ENCODE data around the gene COL5A1.

Gene COL5A1

GRCh38 chr9:134607971-134608370 is 33.6 kb upstream of the COL5A1 start:
- no peak for DNase-seq (ENCODE audit: low read depth)

- DNase-seq (ENCODE audit: low read depth), result no peak
Measured at GRCh38 chr9:134611046-134611445, 30.6 kb upstream of the COL5A1 start.

- DNase-seq (ENCODE audit: low read depth), result no peak
Measured at GRCh38 chr9:134612309-134612708, 29.3 kb upstream of the COL5A1 start.

GRCh38 chr9:134612715-134613114 is 28.9 kb upstream of the COL5A1 start:
- no peak for DNase-seq (ENCODE audit: low read depth)

GRCh38 chr9:134614256-134614655 is 27.3 kb upstream of the COL5A1 start:
- DNase-seq (ENCODE audit: low read depth), result no peak

- no peak for DNase-seq (ENCODE audit: low read depth)
Measured at GRCh38 chr9:134616341-134616740, 25.3 kb upstream of the COL5A1 start.

- DNase-seq (ENCODE audit: low read depth), result no peak
Measured at GRCh38 chr9:134617246-134617645, 24.4 kb upstream of the COL5A1 start.

- DNase-seq (ENCODE audit: low read depth), result no peak
Measured at GRCh38 chr9:134617836-134618162, 23.8 kb upstream of the COL5A1 start.

- DNase-seq (ENCODE audit: low read depth), result no peak
Measured at GRCh38 chr9:134618163-134618832, 23.3 kb upstream of the COL5A1 start.

- no peak for DNase-seq (ENCODE audit: low read depth)
Measured at GRCh38 chr9:134618833-134619447, 22.7 kb upstream of the COL5A1 start.

- no peak for DNase-seq (ENCODE audit: low read depth)
Measured at GRCh38 chr9:134619448-134619982, 22.1 kb upstream of the COL5A1 start.

- DNase-seq (ENCODE audit: low read depth), result no peak
Measured at GRCh38 chr9:134619983-134620661, 21.5 kb upstream of the COL5A1 start.

GRCh38 chr9:134620751-134621557 is 20.6 kb upstream of the COL5A1 start:
- no peak for DNase-seq (ENCODE audit: low read depth)

- no peak for DNase-seq (ENCODE audit: low read depth)
Measured at GRCh38 chr9:134621558-134622110, 20.0 kb upstream of the COL5A1 start.

- DNase-seq (ENCODE audit: low read depth), result no peak
Measured at GRCh38 chr9:134622896-134623257, 18.7 kb upstream of the COL5A1 start.

GRCh38 chr9:134623258-134624066 is 18.1 kb upstream of the COL5A1 start:
- no peak for DNase-seq (ENCODE audit: low read depth)

GRCh38 chr9:134624137-134624591 is 17.4 kb upstream of the COL5A1 start:
- no peak for DNase-seq (ENCODE audit: low read depth)

GRCh38 chr9:134624621-134625181 is 16.9 kb upstream of the COL5A1 start:
- DNase-seq (ENCODE audit: low read depth), result peak; percentile 31

- DNase-seq (ENCODE audit: low read depth), result no peak
Measured at GRCh38 chr9:134625361-134626068, 16.1 kb upstream of the COL5A1 start.

GRCh38 chr9:134626069-134626423 is 15.6 kb upstream of the COL5A1 start:
- no peak for DNase-seq (ENCODE audit: low read depth)
